Loucy (cell line): Measurements from ENCODE around the gene HIGD1A.

Experiments
- CTCF ChIP-seq: fragments of 200-600 bp; sonication (generic); conservative IDR thresholded peaks from 2 replicates; pipeline ENCODE4 v1.5.1; 2014; ENCODE audit warnings: mild to moderate bottlenecking, antibody characterized with exemption, low read length
- EZH2phosphoT487 ChIP-seq: fragments of 200-600 bp; IDR thresholded peaks from 2 replicates; pipeline ENCODE4 v1.6.1; 2018; ENCODE audit warnings: antibody characterized with exemption, mild to moderate bottlenecking, moderate library complexity, borderline replicate concordance

DNA sequence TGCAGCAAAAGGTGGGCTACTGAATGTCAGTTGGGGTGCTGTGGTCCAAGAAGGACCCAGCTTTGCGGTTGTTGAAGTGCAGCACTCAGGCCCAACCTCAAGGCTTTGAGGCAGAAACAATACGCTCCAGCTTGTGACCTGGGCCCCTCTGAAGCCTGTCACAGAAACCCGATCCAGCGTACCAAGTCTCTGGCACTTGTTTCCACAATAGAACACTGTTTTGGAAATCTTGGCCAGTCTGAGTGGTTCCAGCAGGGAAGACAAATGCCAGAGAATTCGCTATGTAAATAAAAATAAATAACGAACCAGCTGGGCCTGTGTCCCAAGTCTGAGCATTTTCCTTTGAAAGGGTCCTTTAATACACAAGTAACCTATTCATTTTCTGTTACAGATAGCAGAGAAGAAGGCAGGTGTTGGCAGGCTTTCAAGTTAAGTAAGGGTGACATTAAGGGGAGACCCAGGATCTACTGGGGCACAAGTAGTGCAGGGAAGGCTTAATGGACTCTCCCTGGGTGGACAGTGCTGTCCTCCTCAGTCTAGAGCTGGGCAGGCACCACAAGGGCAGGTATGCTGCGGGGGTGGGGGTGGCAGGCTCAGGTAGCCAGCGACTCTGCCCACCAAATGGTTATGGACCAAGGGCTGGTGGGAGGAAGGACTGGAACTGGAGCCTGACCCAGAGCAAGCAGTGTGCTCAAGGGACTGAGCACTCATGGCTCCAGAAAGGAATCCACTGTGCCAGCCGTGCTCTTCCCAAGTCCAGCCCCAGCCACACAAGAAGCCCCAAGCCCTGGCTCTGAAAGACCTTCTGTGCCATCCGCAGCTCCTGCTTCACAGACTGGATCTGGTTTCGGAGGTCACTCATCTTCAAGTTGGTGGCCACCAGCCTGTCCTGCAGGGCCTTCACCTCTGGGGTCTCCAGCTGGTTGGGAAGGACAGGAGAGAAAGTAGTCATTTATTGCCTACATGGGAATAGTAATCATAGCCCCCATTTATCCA, 57.5 kb downstream of the HIGD1A start:
- no peak for TF ChIP-seq CTCF
- no peak for TF ChIP-seq EZH2phosphoT487
